MM.1S (cell line): Measurements from ENCODE around the gene NPW.

ENCODE experiments used
- EZH2 ChIP-seq: fragments of 300-600 bp; sonication (generic); optimal IDR thresholded peaks from 2 replicates; pipeline ENCODE3; 2017; ENCODE audit warnings: low read depth, mild to moderate bottlenecking, antibody characterized with exemption, low read length, mixed read lengths
- EZH2phosphoT487 ChIP-seq: fragments of 300-600 bp; sonication (generic); IDR thresholded peaks from 2 replicates; pipeline ENCODE4 v1.6.1; 2018; ENCODE audit warnings: antibody characterized with exemption, low read length
- TF ChIP-seq, protein P1 (sequence below): fragments of 300-600 bp; sonication (generic); IDR thresholded peaks from 2 replicates; pipeline ENCODE4 v1.5.1; 2016; ENCODE audit warnings: antibody characterized with exemption, low read length, mixed read lengths

GRCh38 chr16:1981398-1981836 is 38.2 kb upstream of the NPW start, which contains the start of gene NOXO1:
- TF ChIP-seq, protein P1, sequence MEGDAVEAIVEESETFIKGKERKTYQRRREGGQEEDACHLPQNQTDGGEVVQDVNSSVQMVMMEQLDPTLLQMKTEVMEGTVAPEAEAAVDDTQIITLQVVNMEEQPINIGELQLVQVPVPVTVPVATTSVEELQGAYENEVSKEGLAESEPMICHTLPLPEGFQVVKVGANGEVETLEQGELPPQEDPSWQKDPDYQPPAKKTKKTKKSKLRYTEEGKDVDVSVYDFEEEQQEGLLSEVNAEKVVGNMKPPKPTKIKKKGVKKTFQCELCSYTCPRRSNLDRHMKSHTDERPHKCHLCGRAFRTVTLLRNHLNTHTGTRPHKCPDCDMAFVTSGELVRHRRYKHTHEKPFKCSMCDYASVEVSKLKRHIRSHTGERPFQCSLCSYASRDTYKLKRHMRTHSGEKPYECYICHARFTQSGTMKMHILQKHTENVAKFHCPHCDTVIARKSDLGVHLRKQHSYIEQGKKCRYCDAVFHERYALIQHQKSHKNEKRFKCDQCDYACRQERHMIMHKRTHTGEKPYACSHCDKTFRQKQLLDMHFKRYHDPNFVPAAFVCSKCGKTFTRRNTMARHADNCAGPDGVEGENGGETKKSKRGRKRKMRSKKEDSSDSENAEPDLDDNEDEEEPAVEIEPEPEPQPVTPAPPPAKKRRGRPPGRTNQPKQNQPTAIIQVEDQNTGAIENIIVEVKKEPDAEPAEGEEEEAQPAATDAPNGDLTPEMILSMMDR: no peak
- TF ChIP-seq EZH2phosphoT487: no peak
- no peak for TF ChIP-seq EZH2
